NCI-H1417 treated with DMSO at 0.1 percent for 48 hours (cell line): Measurements from ENCODE around the gene MGAT5B.

Source experiments
- DNase-seq: peaks from one replicate; lab custom pipeline; 2025; lab: John Stamatoyannopoulos, UW

MGAT5B gene

GRCh38 chr17:76927982-76928381, 59.8 kb downstream of the MGAT5B start:
- DNase-seq: no peak

GRCh38 chr17:76929148-76929547, 60.9 kb downstream of the MGAT5B start:
- no peak for DNase-seq

DNA sequence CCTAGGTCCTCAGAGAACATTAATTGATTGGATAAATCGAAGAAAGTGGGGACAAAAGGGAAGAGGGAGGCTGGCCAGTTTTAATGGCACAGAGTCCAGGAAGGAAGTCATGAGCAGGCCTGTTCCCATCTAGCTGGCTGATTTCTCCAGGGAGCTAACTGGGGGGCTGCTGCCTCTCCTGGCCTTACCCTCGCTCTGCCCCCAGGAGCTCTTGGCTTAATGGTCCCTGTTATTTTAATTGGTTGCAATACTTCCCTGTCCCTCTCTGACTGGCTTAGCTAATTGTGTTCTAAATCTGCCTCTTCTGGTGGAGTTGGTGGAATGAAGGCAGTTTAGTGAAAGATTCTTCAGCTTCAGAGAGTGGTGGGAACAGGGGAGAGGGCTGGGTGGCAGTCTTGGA, 61.4 kb downstream of the MGAT5B start:
- DNase-seq: no peak

GRCh38 chr17:76930107-76930506, 61.9 kb downstream of the MGAT5B start:
- no peak for DNase-seq

DNA sequence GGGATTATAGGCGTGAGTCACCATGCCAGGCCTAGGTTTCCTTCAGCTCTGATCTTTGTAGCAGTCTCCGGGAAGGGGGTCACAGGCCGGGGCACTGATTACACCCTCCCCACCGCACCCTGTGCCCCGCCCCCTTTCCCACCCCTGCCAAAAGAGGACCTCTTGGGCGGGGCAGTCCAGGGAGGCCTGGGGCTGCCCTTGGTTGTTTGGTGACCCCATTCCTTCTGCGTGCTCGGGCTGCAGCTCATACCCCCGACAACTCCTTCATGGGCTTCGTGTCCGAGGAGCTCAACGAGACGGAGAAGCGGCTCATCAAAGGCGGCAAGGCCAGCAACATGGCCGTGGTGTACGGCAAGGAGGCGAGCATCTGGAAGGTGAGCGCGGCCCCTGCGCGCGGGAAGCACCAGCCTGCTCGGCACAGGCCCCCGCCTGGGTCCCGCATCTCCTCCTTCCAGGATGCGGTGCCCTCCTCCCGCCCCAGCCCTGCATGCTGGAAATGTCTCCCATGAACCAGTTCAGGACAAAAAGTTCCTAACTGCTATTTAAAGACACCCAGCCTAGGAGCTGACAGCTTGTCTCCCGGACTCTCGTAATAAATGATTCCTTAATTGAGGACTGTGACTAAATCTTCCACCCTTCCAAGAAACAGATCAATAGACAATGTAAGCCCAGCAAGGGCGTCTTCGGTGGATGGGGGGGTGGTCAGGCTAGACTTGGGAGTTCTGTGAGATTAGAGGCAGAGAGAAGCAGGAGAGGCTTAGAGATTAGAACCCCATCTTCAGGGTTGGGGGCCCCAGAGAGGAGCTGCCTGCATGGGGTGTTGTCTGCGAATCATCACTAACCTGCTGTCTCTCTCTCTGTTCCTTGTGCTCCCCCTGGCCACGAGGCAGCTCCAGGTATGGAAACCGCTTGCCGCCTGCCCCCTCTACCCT, 64.5 kb downstream of the MGAT5B start:
- no peak for DNase-seq

- DNase-seq: no peak
These were observed 66.5 kb downstream of the MGAT5B start for GRCh38 chr17:76934561-76935320.

DNA sequence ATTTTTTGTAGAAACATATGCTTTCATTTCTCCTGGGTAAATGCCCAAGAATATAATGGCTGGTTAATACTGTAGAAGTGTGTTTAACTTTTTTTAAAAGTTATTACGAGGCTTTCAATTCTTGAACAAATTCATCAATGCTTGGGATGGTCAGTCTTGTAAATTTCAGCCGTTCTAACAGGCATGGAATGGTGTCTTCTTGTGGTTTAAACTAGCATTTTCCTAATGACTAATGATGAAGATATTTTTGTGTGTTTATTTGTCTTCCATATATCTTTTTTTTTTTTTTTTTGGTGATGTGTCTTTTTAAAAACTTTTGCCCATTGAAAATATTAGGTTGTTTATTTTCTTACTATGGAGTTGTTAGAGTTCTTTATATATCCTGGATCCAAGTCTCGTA, 67.1 kb downstream of the MGAT5B start:
- DNase-seq: no peak

GRCh38 chr17:76937238-76937637, 69.0 kb downstream of the MGAT5B start:
- DNase-seq: no peak

DNA sequence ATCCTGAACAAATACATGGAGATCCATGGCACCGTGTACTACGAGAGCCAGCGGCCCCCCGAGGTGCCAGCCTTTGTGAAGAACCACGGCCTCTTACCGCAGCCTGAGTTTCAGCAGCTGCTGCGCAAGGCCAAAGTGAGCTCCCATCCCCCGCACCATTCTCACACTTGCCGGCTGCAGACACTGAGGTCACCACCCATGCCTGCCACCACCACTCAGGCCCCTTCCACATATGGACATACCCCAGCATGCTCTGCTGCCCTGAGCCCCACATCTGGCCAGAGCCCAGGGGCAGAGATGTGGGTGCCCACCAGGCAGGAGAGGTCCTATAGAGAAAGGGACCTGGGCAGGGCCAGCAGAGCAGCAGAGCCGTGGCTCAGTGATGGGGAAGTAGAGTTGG, 69.8 kb downstream of the MGAT5B start:
- DNase-seq: no peak

DNA sequence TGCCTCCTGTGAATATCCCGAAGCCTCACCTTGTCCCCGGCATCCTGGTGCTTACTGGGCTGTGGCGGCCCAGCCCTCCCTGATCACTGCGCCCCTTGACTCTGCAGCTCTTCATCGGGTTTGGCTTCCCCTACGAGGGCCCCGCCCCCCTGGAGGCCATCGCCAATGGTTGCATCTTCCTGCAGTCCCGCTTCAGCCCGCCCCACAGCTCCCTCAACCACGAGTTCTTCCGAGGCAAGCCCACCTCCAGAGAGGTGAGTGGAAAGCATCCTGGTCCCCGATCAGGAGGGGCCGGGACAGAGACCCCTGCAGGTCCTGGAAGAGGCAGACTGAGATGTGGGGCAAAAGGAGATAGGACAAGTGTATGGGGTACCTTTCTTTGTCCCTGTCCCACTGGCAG, 72.1 kb downstream of the MGAT5B start:
- DNase-seq: no peak

DNA sequence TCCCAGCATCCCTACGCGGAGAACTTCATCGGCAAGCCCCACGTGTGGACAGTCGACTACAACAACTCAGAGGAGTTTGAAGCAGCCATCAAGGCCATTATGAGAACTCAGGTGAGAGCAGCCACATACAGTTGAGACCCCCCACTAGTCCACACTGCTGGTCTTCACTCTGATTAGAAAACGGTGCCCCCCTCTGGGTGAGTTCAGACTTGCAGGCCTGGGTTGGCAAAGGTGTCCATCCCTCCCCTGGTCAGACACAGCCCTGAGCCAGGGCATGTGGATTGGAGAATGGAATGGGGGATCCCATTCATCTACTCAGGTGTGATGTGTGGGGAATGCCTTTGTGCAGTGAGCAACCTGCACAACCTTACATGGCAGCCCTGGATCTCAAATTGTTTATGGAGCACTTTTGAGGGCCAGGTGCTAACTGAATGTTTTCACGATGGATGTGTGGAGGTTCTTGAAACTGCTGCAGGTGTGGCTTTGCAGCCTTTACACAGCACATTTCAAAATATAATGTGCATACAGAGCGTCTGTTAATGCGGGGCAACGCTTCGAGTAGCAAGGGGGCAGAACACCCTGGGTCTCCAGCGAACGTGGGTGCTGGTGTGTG, 72.6 kb downstream of the MGAT5B start:
- no peak for DNase-seq

GRCh38 chr17:76943202-76943601, 75.0 kb downstream of the MGAT5B start:
- no peak for DNase-seq

DNA sequence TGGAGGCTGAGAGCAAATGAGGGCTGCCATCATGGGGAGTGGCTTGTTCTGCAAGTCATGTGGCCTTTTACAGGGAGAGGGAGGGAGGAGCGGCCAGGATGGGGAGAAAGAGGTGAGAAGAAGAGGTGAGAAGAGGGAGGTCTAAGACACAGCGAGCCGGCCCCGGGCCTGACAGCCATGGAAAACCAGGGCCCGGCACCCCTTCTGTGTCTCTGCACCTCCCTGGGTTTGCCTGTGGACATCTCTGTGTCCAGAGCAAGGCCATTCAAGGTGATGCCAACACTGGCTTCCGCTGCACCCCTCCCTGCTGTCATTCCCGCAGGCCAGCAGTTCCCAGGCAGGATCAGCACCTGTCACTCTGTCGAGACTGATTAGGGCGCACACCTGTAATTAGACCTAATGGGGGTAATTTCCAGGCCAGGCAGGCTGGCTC, 75.6 kb downstream of the MGAT5B start:
- DNase-seq: peak; percentile 93

GRCh38 chr17:76944477-76944876, 76.3 kb downstream of the MGAT5B start:
- DNase-seq: no peak

GRCh38 chr17:76946111-76946771, 78.0 kb downstream of the MGAT5B start:
- no peak for DNase-seq

- DNase-seq: no peak
These were observed 78.5 kb downstream of the MGAT5B start for GRCh38 chr17:76946772-76947135.

- DNase-seq: no peak
These were observed 79.1 kb downstream of the MGAT5B start for GRCh38 chr17:76947309-76947708.

GRCh38 chr17:76947771-76948170, 79.6 kb downstream of the MGAT5B start:
- no peak for DNase-seq

- no peak for DNase-seq
These were observed 80.1 kb downstream of the MGAT5B start for GRCh38 chr17:76948301-76948700.

DNA sequence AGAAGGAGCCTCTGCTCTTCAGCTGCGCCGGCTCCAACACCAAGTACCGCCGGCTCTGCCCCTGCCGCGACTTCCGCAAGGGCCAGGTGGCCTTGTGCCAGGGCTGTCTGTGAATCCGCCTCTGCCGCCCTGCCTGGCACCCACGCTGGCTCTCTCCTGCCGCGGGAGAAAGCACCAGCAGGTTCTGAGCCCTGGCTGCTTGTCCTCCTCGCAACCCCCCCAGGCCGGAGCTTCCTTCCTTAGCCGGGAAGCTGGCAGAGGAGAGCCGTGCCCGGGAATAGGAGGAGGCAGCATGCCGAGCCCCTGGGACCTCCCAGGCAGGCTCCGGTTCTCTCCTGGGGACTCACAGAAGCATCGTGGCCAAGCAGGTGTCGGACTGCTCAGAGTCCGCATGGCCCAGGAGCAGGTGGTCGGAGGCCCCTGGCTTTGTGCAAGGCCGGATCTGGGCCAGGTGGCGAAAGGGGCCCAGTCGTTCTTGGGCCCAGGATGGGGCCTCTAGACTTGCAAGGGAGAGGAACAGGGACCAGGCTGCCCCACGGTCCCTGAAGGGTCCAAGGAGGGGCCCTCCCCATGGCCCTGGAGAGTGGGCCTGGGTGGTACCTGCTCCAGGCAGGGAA, 80.6 kb downstream of the MGAT5B start:
- no peak for DNase-seq

- DNase-seq: no peak
These were observed 81.9 kb downstream of the MGAT5B start for GRCh38 chr17:76949913-76950695.
